Measurements from ENCODE around the gene APLN.

DNA sequence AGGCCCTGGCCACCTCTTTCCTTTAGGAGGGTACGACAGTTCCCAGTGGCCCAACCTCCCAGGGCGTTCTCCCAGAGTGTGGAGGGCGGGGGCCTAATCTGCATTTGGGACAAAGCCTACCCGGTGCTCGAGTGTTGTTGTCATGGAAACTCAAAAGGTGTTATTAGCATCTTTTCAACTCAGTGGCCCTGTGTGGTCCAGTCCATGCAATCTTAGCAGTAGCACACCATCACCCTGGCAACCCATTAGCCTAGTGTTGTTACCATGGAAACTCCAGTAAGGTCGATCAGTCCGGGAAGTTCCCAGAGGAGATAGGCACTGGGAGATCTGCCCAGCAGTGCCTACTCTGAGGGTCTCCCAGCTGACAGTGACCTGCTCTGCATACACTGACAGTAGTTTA is 20.2 kb downstream of the APLN start:
- TF ChIP-seq, protein P1, sequence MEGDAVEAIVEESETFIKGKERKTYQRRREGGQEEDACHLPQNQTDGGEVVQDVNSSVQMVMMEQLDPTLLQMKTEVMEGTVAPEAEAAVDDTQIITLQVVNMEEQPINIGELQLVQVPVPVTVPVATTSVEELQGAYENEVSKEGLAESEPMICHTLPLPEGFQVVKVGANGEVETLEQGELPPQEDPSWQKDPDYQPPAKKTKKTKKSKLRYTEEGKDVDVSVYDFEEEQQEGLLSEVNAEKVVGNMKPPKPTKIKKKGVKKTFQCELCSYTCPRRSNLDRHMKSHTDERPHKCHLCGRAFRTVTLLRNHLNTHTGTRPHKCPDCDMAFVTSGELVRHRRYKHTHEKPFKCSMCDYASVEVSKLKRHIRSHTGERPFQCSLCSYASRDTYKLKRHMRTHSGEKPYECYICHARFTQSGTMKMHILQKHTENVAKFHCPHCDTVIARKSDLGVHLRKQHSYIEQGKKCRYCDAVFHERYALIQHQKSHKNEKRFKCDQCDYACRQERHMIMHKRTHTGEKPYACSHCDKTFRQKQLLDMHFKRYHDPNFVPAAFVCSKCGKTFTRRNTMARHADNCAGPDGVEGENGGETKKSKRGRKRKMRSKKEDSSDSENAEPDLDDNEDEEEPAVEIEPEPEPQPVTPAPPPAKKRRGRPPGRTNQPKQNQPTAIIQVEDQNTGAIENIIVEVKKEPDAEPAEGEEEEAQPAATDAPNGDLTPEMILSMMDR (IDR thresholded peaks at IDR 0.05): no peak
- no peak for TF ChIP-seq POLR2A (IDR thresholded peaks at IDR 0.05)

Data from testis (tissue), 2 donors.